H9 (cell line): ENCODE results near the gene P4HTM. TPM values are rescaled to one million over a fixed set of nuclear protein-coding genes. Genes with fewer than 3 reads are reported as not detected.
A peak's percentile ranks its signal among the peaks of the same experiment; 100 is the strongest.

Experiments
- DNase-seq: peaks from one replicate; pipeline ENCODE4 v3.0.0-alpha.2; 2017
- H2AFZ ChIP-seq: one replicate; pipeline ENCODE4 v1.6.1; 2013; ENCODE audit warnings: mild to moderate bottlenecking, low read length, control low read depth, moderate library complexity
- H2AK5ac ChIP-seq: 2 replicates; pipeline ENCODE4 v1.6.1; 2013; ENCODE audit warnings: low read length, control low read depth, mixed read lengths; ENCODE audit not compliant: insufficient read length
- H2BK120ac ChIP-seq: one replicate; pipeline ENCODE4 v1.6.1; 2013; ENCODE audit warnings: low read depth, mild to moderate bottlenecking, low read length, control low read depth, inconsistent platforms; ENCODE audit not compliant: poor library complexity, severe bottlenecking
- H2BK12ac ChIP-seq: 2 replicates; pipeline ENCODE4 v1.6.1; 2013; ENCODE audit warnings: low read length, control low read depth, mixed read lengths, low read depth; ENCODE audit not compliant: insufficient read length
- H2BK15ac ChIP-seq: 2 replicates; pipeline ENCODE4 v1.6.1; 2013; ENCODE audit warnings: low read depth, low read length, control low read depth
- H2BK20ac ChIP-seq: one replicate; pipeline ENCODE4 v1.6.1; 2013; ENCODE audit warnings: low read depth, mild to moderate bottlenecking, low read length, control low read depth, inconsistent platforms; ENCODE audit not compliant: poor library complexity, severe bottlenecking
- H2BK5ac ChIP-seq: 2 replicates; pipeline ENCODE4 v1.6.1; 2013; ENCODE audit warnings: low read length, control low read depth, mixed read lengths; ENCODE audit not compliant: insufficient read length
- H3K14ac ChIP-seq: 2 replicates; pipeline ENCODE4 v1.6.1; 2013; ENCODE audit warnings: low read length, control low read depth; ENCODE audit not compliant: insufficient read depth
- H3K18ac ChIP-seq: 2 replicates; pipeline ENCODE4 v1.6.1; 2013; ENCODE audit warnings: low read depth, mild to moderate bottlenecking, mixed read lengths, low read length, control low read depth; ENCODE audit not compliant: insufficient read length
- H3K23ac ChIP-seq: 2 replicates; pipeline ENCODE4 v1.6.1; 2013; ENCODE audit warnings: low read length, control low read depth, mixed read lengths, low read depth; ENCODE audit not compliant: insufficient read length
- H3K23me2 ChIP-seq: 2 replicates; pipeline ENCODE4 v1.6.1; 2013; ENCODE audit warnings: low read depth, mild to moderate bottlenecking, mixed read lengths, low read length, control low read depth; ENCODE audit not compliant: insufficient read length, poor library complexity, severe bottlenecking
- H3K27ac ChIP-seq: 2 replicates; pipeline ENCODE4 v1.5.1; 2013; ENCODE audit warnings: low read length, control low read depth, mixed read lengths, low read depth; ENCODE audit not compliant: insufficient read length
- H3K27me3 ChIP-seq: 2 replicates; pipeline ENCODE4 v1.6.1; 2013; ENCODE audit warnings: low read length, control low read depth, inconsistent platforms; ENCODE audit not compliant: insufficient read depth
- H3K4ac ChIP-seq: 2 replicates; pipeline ENCODE4 v1.6.1; 2013; ENCODE audit warnings: low read depth, mild to moderate bottlenecking, control low read depth, inconsistent platforms, low read length, moderate library complexity
- H3K4me1 ChIP-seq: 2 replicates; pipeline ENCODE4 v1.6.1; 2013; ENCODE audit warnings: low read length, control low read depth, inconsistent platforms; ENCODE audit not compliant: insufficient read depth
- H3K4me2 ChIP-seq: 2 replicates; pipeline ENCODE4 v1.6.1; 2013; ENCODE audit warnings: low read length, control low read depth, mixed read lengths; ENCODE audit not compliant: insufficient read length, insufficient read depth
- H3K56ac ChIP-seq: 2 replicates; pipeline ENCODE4 v1.6.1; 2013; ENCODE audit warnings: low read depth, mild to moderate bottlenecking, mixed read lengths, low read length, control low read depth; ENCODE audit not compliant: insufficient read length
- H3K79me1 ChIP-seq: 2 replicates; pipeline ENCODE4 v1.6.1; 2013; ENCODE audit warnings: low read depth, mild to moderate bottlenecking, moderate library complexity, low read length, control low read depth, inconsistent platforms; ENCODE audit not compliant: insufficient read depth, poor library complexity, severe bottlenecking
- H3K79me2 ChIP-seq: 2 replicates; pipeline ENCODE4 v1.6.1; 2013; ENCODE audit warnings: low read length, control low read depth, inconsistent platforms; ENCODE audit not compliant: insufficient read depth
- H3K9ac ChIP-seq: 2 replicates; pipeline ENCODE4 v1.6.1; 2013; ENCODE audit warnings: low read length, control low read depth, mixed read lengths; ENCODE audit not compliant: insufficient read length; ENCODE audit errors: extremely low read depth
- H3K9me3 ChIP-seq: one replicate; pipeline ENCODE4 v1.6.1; 2013; ENCODE audit warnings: low read depth, low read length, inconsistent platforms; ENCODE audit not compliant: control insufficient read depth
- H3T11ph ChIP-seq: one replicate; pipeline ENCODE4 v1.6.1; 2013; ENCODE audit warnings: mild to moderate bottlenecking, low read length, control low read depth, inconsistent platforms
- H4K20me1 ChIP-seq: one replicate; pipeline ENCODE4 v1.6.1; 2013; ENCODE audit not compliant: control insufficient read depth, insufficient read length, insufficient read depth
- H4K5ac ChIP-seq: 2 replicates; pipeline ENCODE4 v1.6.1; 2013; ENCODE audit warnings: low read depth, mild to moderate bottlenecking, mixed read lengths, low read length, control low read depth; ENCODE audit not compliant: insufficient read length
- H4K8ac ChIP-seq: replicated peaks from 2 replicates; pipeline ENCODE4 v1.6.1; 2013; ENCODE audit warnings: low read length, control low read depth, mixed read lengths, low read depth; ENCODE audit not compliant: insufficient read length
- H4K91ac ChIP-seq: 2 replicates; pipeline ENCODE4 v1.6.1; 2013; ENCODE audit warnings: low read depth, mild to moderate bottlenecking, moderate library complexity, mixed read lengths, low read length, control low read depth; ENCODE audit not compliant: insufficient read length
- H3K27ac Mint-ChIP-seq, 3 experiments: 2 replicates in 2 of 3; 3 replicates in 1 of 3; pipeline ENCODE4 v1.8.0; 2020 to 2021; ENCODE audit warnings: mixed read lengths in 3 of 3, mild to moderate bottlenecking in 1 of 3, moderate library complexity in 1 of 3
- H3K27me3 Mint-ChIP-seq: 2 replicates; pipeline ENCODE4 v1.8.0; 2021; ENCODE audit warnings: low read depth, mild to moderate bottlenecking, moderate library complexity, mixed read lengths
- H3K36me3 Mint-ChIP-seq, 3 experiments: 2 replicates in 2 of 3; 3 replicates in 1 of 3; pipeline ENCODE4 v1.8.0; 2020 to 2021; ENCODE audit warnings: low read depth in 3 of 3, mixed read lengths in 3 of 3; ENCODE audit not compliant: insufficient read depth in 1 of 3
- H3K4me1 Mint-ChIP-seq, 2 experiments: 2 replicates each; pipeline ENCODE4 v1.8.0; 2020; ENCODE audit warnings: mixed read lengths in 2 of 2
- H3K4me3 Mint-ChIP-seq, 2 experiments: 2 replicates in 1 of 2; 3 replicates in 1 of 2; pipeline ENCODE4 v1.8.0; 2020 to 2021; ENCODE audit warnings: mild to moderate bottlenecking in 2 of 2, mixed read lengths in 2 of 2, moderate library complexity in 1 of 2
- H3K9me3 Mint-ChIP-seq, 2 experiments: 2 replicates in 1 of 2; 3 replicates in 1 of 2; pipeline ENCODE4 v1.8.0; 2020; ENCODE audit warnings: mild to moderate bottlenecking in 2 of 2, mixed read lengths in 2 of 2, moderate library complexity in 1 of 2
- CTCF ChIP-seq: fragments of 200-600 bp; sonication (generic); conservative IDR thresholded peaks from 3 replicates; pipeline ENCODE4 v1.8.0; 2021; ENCODE audit warnings: antibody characterized with exemption, mild to moderate bottlenecking
- WGBS: extraction: QIAGEN DNeasy Blood & Tissue Kit; methylation state at CpG from one replicate; pipeline ENCODE4 v1.1.7; 2013; ENCODE audit warnings: missing lambda C conversion rate, low lambda C conversion rate, mixed read lengths; ENCODE audit not compliant: insufficient read length; ENCODE audit errors: extremely low coverage; 5-methylcytosine and 5-hydroxymethylcytosine counted together
- microRNA-seq: library from miRNA; unstranded; fragments of <30 nt; microRNA quantifications from one replicate; pipeline ENCODE4, GENCODE V29; 2020; ENCODE audit warnings: borderline microRNAs expressed
- total RNA-seq: library from RNA; stranded (reverse); gene quantifications from 2 replicates; pipeline ENCODE4 v1.2.1, GENCODE V29; 2021

P4HTM gene
- total RNA-seq, 1 experiment from 2014 or later = 36.0 TPM

GRCh38 chr3:49054344-49054862 lies 64.4 kb downstream of the P4HTM start:
- no peak overlapping the region for H3K56ac ChIP-seq
- no peak overlapping the region for H3K23ac ChIP-seq
- no peak overlapping the region for H3K9ac ChIP-seq
- H3K4me1 Mint-ChIP-seq = no peaks in the 10 kb centered on the region
- H3K27ac ChIP-seq = no peak overlapping the region
- no peak overlapping the region for H2BK20ac ChIP-seq
- no peaks in the 10 kb centered on the region for H4K20me1 ChIP-seq
- peaks cover 3% of the 10 kb centered on the region; the same call in 1 of the 2 replicates for H3K79me2 ChIP-seq
- no peak for TF ChIP-seq CTCF
- no peak overlapping the region for H3K18ac ChIP-seq
- no peak overlapping the region for H4K5ac ChIP-seq
- H3K4me2 ChIP-seq = no peak overlapping the region
- H3K9me3 Mint-ChIP-seq = no peaks in the 10 kb centered on the region
- H2BK5ac ChIP-seq = no peak overlapping the region
- no CpG with 5 or more reads among the region's 2 CpGs for WGBS
- H2BK120ac ChIP-seq = no peak overlapping the region
- no peaks in the 10 kb centered on the region for H3K4me1 ChIP-seq
- no peak overlapping the region for H4K91ac ChIP-seq
- H2BK12ac ChIP-seq = no peak overlapping the region
- no peak overlapping the region for H3K27ac Mint-ChIP-seq
- H3K27me3 Mint-ChIP-seq = no peaks in the 10 kb centered on the region
- no peak overlapping the region for H3K4me3 Mint-ChIP-seq
- H2AFZ ChIP-seq = no peak overlapping the region
- no peak overlapping the region for H2AK5ac ChIP-seq
- no peaks in the 10 kb centered on the region for H3K27me3 ChIP-seq
- H3K36me3 Mint-ChIP-seq = peaks cover 40 to 76% (median 71%) of the 10 kb centered on the region in 3 experiments; a peak in 6 of 7 replicates
- H3T11ph ChIP-seq = no peak overlapping the region
- no peak overlapping the region for H3K14ac ChIP-seq
- no peak for DNase-seq
- H3K9me3 ChIP-seq = no peaks in the 10 kb centered on the region
- no peak overlapping the region for H3K4ac ChIP-seq
- no peak overlapping the region for H2BK15ac ChIP-seq
- H3K23me2 ChIP-seq = no peaks in the 10 kb centered on the region
- H4K8ac ChIP-seq = no peak overlapping the region
- no peaks in the 10 kb centered on the region for H3K79me1 ChIP-seq

Small RNAs within 50 kb of the gene (microRNA-seq; reads per million reads assigned to microRNA genes)
- gene MIR191 = 873 reads per million, percentile 93 among the genes with 10 or more reads in this experiment
- 1,756 reads per million, percentile 97 among the genes with 10 or more reads in this experiment for gene MIR425

Other genes with a start within 250 kb of the P4HTM start
- 38.7 and 39.1 TPM in 2 replicates for gene PRKAR2A, start 142.4 kb upstream of the P4HTM start, total RNA-seq
- gene SLC25A20, start 91.4 kb upstream of the P4HTM start, total RNA-seq = 6.2 and 7.4 TPM in 2 replicates
- 114 and 122 TPM in 2 replicates for gene ARIH2, start 71.4 kb upstream of the P4HTM start, total RNA-seq
- gene WDR6, start 17.1 kb downstream of the P4HTM start, total RNA-seq = 282 and 298 TPM in 2 replicates
- gene DALRD3, start 28.3 kb downstream of the P4HTM start, total RNA-seq = 27.1 and 32.3 TPM in 2 replicates
- 39.9 and 40.7 TPM in 2 replicates for gene NDUFAF3, start 31.9 kb downstream of the P4HTM start, total RNA-seq
- gene IMPDH2, start 39.2 kb downstream of the P4HTM start, total RNA-seq = 408 and 414 TPM in 2 replicates
- 151 and 167 TPM in 2 replicates for gene QRICH1, start 103.8 kb downstream of the P4HTM start, total RNA-seq
- gene QARS1, start 114.5 kb downstream of the P4HTM start, total RNA-seq = 375 and 390 TPM in 2 replicates
- 66.3 and 68.9 TPM in 2 replicates for gene USP19, start 130.6 kb downstream of the P4HTM start, total RNA-seq
- gene LAMB2, start 142.8 kb downstream of the P4HTM start, total RNA-seq = 121 and 130 TPM in 2 replicates
- 26.1 and 27.6 TPM in 2 replicates for gene CCDC71, start 176.1 kb downstream of the P4HTM start, total RNA-seq
- gene KLHDC8B, start 181.4 kb downstream of the P4HTM start, total RNA-seq = 13.5 and 14.4 TPM in 2 replicates